Transverse colon (tissue), 4 donors: Measurements from ENCODE around the gene UGT1A5. TPM values are rescaled to one million over a fixed set of nuclear protein-coding genes. Genes with fewer than 3 reads are reported as not detected.

Source experiments
- DNase-seq: peaks from one replicate; pipeline ENCODE4 v3.0.0-alpha.2; 2019
- H3K27ac ChIP-seq, 4 donors: fragments of 200-600 bp; sonication (generic); 2 replicates each; pipeline ENCODE4 v1.5.1; 2016 to 2018; ENCODE audit warnings: inconsistent platforms in 4 of 4
- H3K27me3 ChIP-seq: fragments of 200-600 bp; sonication (generic); 2 replicates; pipeline ENCODE4 v1.5.1; 2017; ENCODE audit warnings: inconsistent platforms
- H3K36me3 ChIP-seq, 4 donors: fragments of 200-600 bp; sonication (generic); 2 replicates each; pipeline ENCODE4 v1.5.1; 2017 to 2019; ENCODE audit warnings: inconsistent platforms in 4 of 4
- H3K4me1 ChIP-seq, 4 donors: fragments of 200-600 bp; sonication (generic); 2 replicates each; pipeline ENCODE4 v1.5.1; 2017 to 2020; ENCODE audit warnings: inconsistent platforms in 4 of 4
- H3K4me3 ChIP-seq, 4 donors: fragments of 200-600 bp; sonication (generic); 1 replicate in 1 of 4; 2 replicates in 3 of 4; pipeline versions ENCODE4 v1.5.1 to v1.6.1; 2017 to 2019; ENCODE audit warnings: inconsistent platforms in 4 of 4
- H3K9me3 ChIP-seq, 2 donors: fragments of 200-600 bp; sonication (generic); 2 replicates each; pipeline ENCODE4 v1.5.1; 2017 to 2019; ENCODE audit warnings: inconsistent platforms in 2 of 2
- CTCF ChIP-seq, 5 experiments: fragments of 200-600 bp in 3 of 5; fragments of 450-650 bp in 2 of 5; sonication (generic) in 3 of 5; IDR thresholded peaks; 1 replicate in 2 of 5; 2 replicates in 3 of 5; pipeline ENCODE4 v1.5.1; 2016 to 2017; ENCODE audit warnings: antibody characterized with exemption in 5 of 5, inconsistent platforms in 3 of 5, mild to moderate bottlenecking in 2 of 5, moderate library complexity in 1 of 5
- EP300 ChIP-seq: sonication (generic); formaldehyde crosslinking; IDR thresholded peaks from one replicate; pipeline ENCODE4 v1.6.1; 2017; ENCODE audit warnings: antibody characterized with exemption, low read depth
- POLR2A ChIP-seq: fragments of 450-650 bp; IDR thresholded peaks from one replicate; pipeline ENCODE4 v1.6.1; 2016; ENCODE audit warnings: antibody characterized with exemption, mild to moderate bottlenecking, moderate library complexity
- POLR2AphosphoS5 ChIP-seq, 3 donors: sonication (generic); formaldehyde crosslinking; IDR thresholded peaks; one replicate each; pipeline ENCODE4 v1.6.1; 2016; ENCODE audit warnings: antibody characterized with exemption in 3 of 3
- WGBS, 2 donors: methylation state at CpG; one replicate each; pipeline ENCODE4 v1.1.5; 2018; ENCODE audit warnings: low coverage in 1 of 2; 5-methylcytosine and 5-hydroxymethylcytosine counted together
- in situ Hi-C, 4 donors: fragments of 200-750 bp; cut with MboI; loops; one replicate each; pipeline versions ENCODE4 v1.15.0 to v1.15.1; 2017; ENCODE audit warnings: low sequenced_read_pairs in 3 of 4, low pct_ligation_motif_present in 1 of 4, low pct_unique_long_range_greater_than_20kb in 1 of 4
- intact Hi-C: fragments of 100-400 bp; cut with DNase I; formaldehyde crosslinking; loops from one replicate; pipeline ENCODE4 v1.15.1; 2023; ENCODE audit warnings: low total_unique reads
- total RNA-seq, 4 donors: library from RNA; depleted of rRNA; stranded (reverse); fragments of >200 nt; gene quantifications; one replicate each; pipeline ENCODE4 v1.1.0, GENCODE V29; 2016

The UGT1A5 gene
- total RNA-seq, 4 donors from 2014 or later: 3.2 to 18.3 (median 7.9) TPM

DNA sequence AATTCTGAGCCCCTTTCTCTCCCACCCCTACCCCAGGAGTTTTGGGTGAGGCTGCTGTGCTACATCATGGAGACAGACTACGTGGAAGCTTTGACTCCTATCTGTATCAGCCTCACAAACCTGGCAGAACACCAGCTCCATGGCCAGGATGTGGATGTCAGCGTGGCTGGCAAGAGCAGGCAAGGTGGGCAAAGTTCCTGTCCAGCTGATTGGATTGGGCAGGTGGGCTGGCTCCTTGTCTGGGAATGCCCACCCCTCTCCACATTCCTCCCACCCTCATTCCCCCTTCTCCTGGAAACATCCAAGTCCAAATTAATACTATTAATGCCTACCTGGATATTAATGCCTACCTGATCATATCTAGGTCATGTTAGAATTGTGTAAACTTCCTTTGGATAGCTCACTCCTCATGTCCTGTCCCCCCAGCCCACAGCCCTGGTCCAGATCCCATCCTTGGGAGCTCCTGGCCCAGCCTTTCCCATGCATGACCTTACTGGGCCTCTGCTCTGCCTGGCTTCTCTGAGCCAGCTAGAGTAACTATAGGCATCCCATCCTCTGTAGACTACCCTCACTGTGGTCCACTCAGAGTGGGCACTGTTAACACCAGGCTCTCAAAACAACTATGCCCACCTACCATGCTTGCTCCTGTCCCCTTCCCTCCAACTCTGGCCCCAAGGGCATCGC lies 89.6 kb downstream of the UGT1A5 start:
- Histone ChIP-seq H3K4me3 (no peak overlapping the region), H3K27me3 (no peaks in the 10 kb centered on the region), H3K4me1 (no peaks in the 10 kb centered on the region), H3K9me3 (no peaks in the 10 kb centered on the region), H3K27ac (no peak overlapping the region), H3K36me3 (no peaks in the 10 kb centered on the region)
- in situ Hi-C loops (no loop called here), intact Hi-C loops (no loop called here)
- WGBS, 2 donors: 89% methylated on average over 3 of the region's 3 CpGs; no CpG with 5 or more reads in 1 of the 2 donors
- no peak for TF ChIP-seq EP300
- TF ChIP-seq CTCF (IDR thresholded peaks at IDR 0.05): no peak
- no peak for TF ChIP-seq POLR2A
- TF ChIP-seq POLR2AphosphoS5 (IDR thresholded peaks at IDR 0.05): no peak
- DNase-seq: no peak

GRCh38 chr2:233803292-233803911 lies 90.7 kb downstream of the UGT1A5 start:
- intact Hi-C loops: no loop called here
- in situ Hi-C loops: no loop called here
- Histone ChIP-seq H3K4me3 (no peak overlapping the region), H3K27ac (no peak overlapping the region), H3K9me3 (no peaks in the 10 kb centered on the region), H3K27me3 (no peaks in the 10 kb centered on the region), H3K36me3 (no peaks in the 10 kb centered on the region), H3K4me1 (no peaks in the 10 kb centered on the region)
- 69% methylated on average over 2 of the region's 2 CpGs; no CpG with 5 or more reads in 1 of the 2 donors for WGBS, 2 donors
- no peak for DNase-seq
- TF ChIP-seq POLR2AphosphoS5 (IDR thresholded peaks at IDR 0.05) (no peak), POLR2A (no peak), CTCF (IDR thresholded peaks at IDR 0.05) (no peak), EP300 (no peak)

DNA sequence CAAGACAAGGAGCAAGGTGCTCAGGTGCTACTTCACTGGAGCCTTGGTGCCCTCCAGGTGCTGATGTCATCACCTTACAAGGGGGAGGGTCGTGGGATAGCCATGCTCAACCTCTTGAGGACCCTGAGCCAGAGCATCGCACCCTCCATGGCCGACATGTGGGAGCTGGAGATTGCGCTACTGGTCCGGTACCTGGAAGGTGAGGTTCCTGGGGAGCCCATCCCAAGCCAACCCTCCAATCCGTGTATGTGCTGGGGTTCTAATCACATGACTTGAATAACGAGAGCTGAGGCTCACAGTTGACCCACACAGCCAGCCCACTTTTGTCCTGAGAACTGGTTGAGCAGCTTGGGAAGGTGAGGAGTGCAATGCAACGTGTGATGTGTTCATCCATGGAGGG lies 91.3 kb downstream of the UGT1A5 start:
- no peak for DNase-seq
- Histone ChIP-seq H3K4me3 (no peak overlapping the region), H3K9me3 (no peaks in the 10 kb centered on the region), H3K4me1 (no peaks in the 10 kb centered on the region), H3K36me3 (no peaks in the 10 kb centered on the region), H3K27me3 (no peaks in the 10 kb centered on the region), H3K27ac (no peak overlapping the region)
- TF ChIP-seq POLR2AphosphoS5 (IDR thresholded peaks at IDR 0.05) (no peak), CTCF (IDR thresholded peaks at IDR 0.05) (no peak), EP300 (no peak), POLR2A (no peak)
- intact Hi-C loops: no loop called here
- 60% methylated on average over 7 of the region's 8 CpGs; no CpG with 5 or more reads in 1 of the 2 donors for WGBS, 2 donors
- in situ Hi-C loops: no loop called here

DNA sequence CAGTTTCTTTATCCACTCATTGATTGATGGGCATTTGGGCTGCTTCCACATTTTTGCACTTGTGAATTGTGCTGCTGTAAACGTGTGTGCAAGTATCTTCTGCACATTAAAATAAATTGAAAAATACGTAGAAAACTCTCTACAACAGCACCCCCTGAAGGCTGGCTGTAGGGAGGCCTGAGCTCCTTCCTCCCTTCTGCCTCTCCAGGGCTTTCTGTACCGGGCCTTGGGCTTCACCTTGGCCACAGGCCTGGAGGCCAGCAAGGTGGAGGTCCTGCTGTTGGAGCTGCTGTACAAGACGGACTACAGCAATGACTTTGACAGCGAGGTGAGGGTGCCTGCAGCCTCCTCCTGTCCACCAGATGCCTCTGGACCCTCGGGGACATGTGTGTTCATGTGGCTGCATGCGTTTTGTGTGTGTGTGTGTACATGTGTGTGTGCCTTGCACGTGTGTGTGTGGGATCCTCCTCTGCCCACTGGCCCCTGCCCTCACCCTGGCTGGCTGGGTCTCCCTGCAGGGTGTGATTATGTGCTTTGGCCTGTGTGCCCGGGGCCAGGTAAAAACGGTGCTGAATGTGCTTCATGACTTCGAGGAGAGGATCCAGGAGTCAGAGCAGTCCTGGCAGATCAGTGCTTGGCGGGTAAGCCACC lies 94.6 kb downstream of the UGT1A5 start:
- Histone ChIP-seq H3K4me1 (no peaks in the 10 kb centered on the region), H3K9me3 (no peaks in the 10 kb centered on the region), H3K27me3 (no peaks in the 10 kb centered on the region), H3K4me3 (no peak overlapping the region), H3K27ac (no peak overlapping the region), H3K36me3 (no peaks in the 10 kb centered on the region)
- intact Hi-C loops: no loop called here
- DNase-seq: no peak
- TF ChIP-seq POLR2A: no peak
- no peak for TF ChIP-seq EP300
- no peak for TF ChIP-seq POLR2AphosphoS5 (IDR thresholded peaks at IDR 0.05)
- TF ChIP-seq CTCF (IDR thresholded peaks at IDR 0.05): no peak
- WGBS, 2 donors: 78% methylated on average over 3 to 10 of the region's 12 CpGs
- in situ Hi-C loops: no loop called here
